Fibroblast of lung (primary cell): Measurements from ENCODE around the gene COL27A1. TPM values are rescaled to one million over a fixed set of nuclear protein-coding genes. Genes with fewer than 3 reads are reported as not detected.

Experiments
- DNase-seq, 2 donors: peaks; one replicate each; pipeline versions ENCODE4 v3.0.0 to v3.0.0-alpha.2; 2010; ENCODE audit warnings: low read depth in 2 of 2
- H2AFZ ChIP-seq: 2 replicates; pipeline ENCODE4 v1.5.1; 2012; ENCODE audit warnings: low read length, control low read depth, inconsistent platforms
- H3K27ac ChIP-seq: 2 replicates; pipeline ENCODE4 v1.5.1; 2011; ENCODE audit warnings: low read length, control low read depth; ENCODE audit not compliant: insufficient read depth
- H3K27me3 ChIP-seq: 2 replicates; pipeline ENCODE4 v1.5.1; 2011; ENCODE audit warnings: mild to moderate bottlenecking, low read length; ENCODE audit not compliant: control insufficient read depth, insufficient read depth
- H3K36me3 ChIP-seq: 2 replicates; pipeline ENCODE4 v1.5.1; 2011; ENCODE audit warnings: low read length; ENCODE audit not compliant: control insufficient read depth, insufficient read depth
- H3K4me1 ChIP-seq: 2 replicates; pipeline ENCODE4 v1.5.1; 2011; ENCODE audit warnings: low read length; ENCODE audit not compliant: control insufficient read depth, insufficient read depth; ENCODE audit errors: extremely low read depth
- H3K4me2 ChIP-seq: 2 replicates; pipeline ENCODE4 v1.5.1; 2011; ENCODE audit warnings: low read length, control low read depth; ENCODE audit not compliant: insufficient read depth; ENCODE audit errors: extremely low read depth
- H3K4me3 ChIP-seq, 4 experiments: fragments of 200-600 bp in 1 of 4; sonication (generic) in 1 of 4; replicated peaks in 1 of 4; 2 replicates each; pipeline ENCODE4 v1.5.1; 2011 to 2016; ENCODE audit warnings: low read length in 4 of 4, low read depth in 3 of 4, mild to moderate bottlenecking in 3 of 4, control low read depth in 2 of 4, inconsistent platforms in 1 of 4, mixed read lengths in 1 of 4; ENCODE audit not compliant: insufficient read depth in 1 of 4; ENCODE audit errors: control extremely low read depth in 1 of 4
- H3K79me2 ChIP-seq: 2 replicates; pipeline ENCODE4 v1.5.1; 2012; ENCODE audit warnings: mild to moderate bottlenecking, low read length, inconsistent platforms; ENCODE audit not compliant: control insufficient read depth, insufficient read depth
- H3K9ac ChIP-seq: 2 replicates; pipeline ENCODE4 v1.5.1; 2011; ENCODE audit warnings: mild to moderate bottlenecking, low read length, control low read depth; ENCODE audit not compliant: insufficient read depth
- H3K9me3 ChIP-seq: 2 replicates; pipeline ENCODE4 v1.5.1; 2012; ENCODE audit warnings: low read depth, low read length; ENCODE audit not compliant: control insufficient read depth, insufficient read depth
- H4K20me1 ChIP-seq: 2 replicates; pipeline ENCODE4 v1.5.1; 2011; ENCODE audit warnings: low read length; ENCODE audit not compliant: control insufficient read depth, insufficient read depth; ENCODE audit errors: extremely low read depth
- CTCF ChIP-seq, 2 donors: IDR thresholded peaks in 1 of 2; conservative IDR thresholded peaks in 1 of 2; 1 replicate in 1 of 2; 2 replicates in 1 of 2; pipeline ENCODE4 v1.5.1; 2011 to 2012; ENCODE audit warnings: low read length in 2 of 2, control low read depth in 1 of 2, inconsistent platforms in 1 of 2, low read depth in 1 of 2, mild to moderate bottlenecking in 1 of 2
- EZH2 ChIP-seq: IDR thresholded peaks from 2 replicates; pipeline ENCODE4 v1.5.1; 2012; ENCODE audit warnings: low read length, control low read depth, mild to moderate bottlenecking; ENCODE audit errors: missing control alignments
- polyA plus RNA-seq, 2 donors: library from polyadenylated mRNA; depleted of rRNA in 1 of 2; stranded (reverse) in 1 of 2; unstranded in 1 of 2; fragments of >200 nt; gene quantifications; 2 replicates each; pipeline ENCODE4 v1.2.1, GENCODE V29; 2011 to 2012; ENCODE audit warnings: missing spikeins in 1 of 2
- total RNA-seq: library from RNA; depleted of rRNA; stranded (reverse); fragments of >200 nt; gene quantifications from 2 replicates; pipeline ENCODE4 v1.2.1, GENCODE V29; 2014

Gene COL27A1
- total and polyA plus RNA-seq, 2 donors (not counting 1 experiment from before 2014, with no cell fraction given): 2.4 to 5.4 TPM

DNA sequence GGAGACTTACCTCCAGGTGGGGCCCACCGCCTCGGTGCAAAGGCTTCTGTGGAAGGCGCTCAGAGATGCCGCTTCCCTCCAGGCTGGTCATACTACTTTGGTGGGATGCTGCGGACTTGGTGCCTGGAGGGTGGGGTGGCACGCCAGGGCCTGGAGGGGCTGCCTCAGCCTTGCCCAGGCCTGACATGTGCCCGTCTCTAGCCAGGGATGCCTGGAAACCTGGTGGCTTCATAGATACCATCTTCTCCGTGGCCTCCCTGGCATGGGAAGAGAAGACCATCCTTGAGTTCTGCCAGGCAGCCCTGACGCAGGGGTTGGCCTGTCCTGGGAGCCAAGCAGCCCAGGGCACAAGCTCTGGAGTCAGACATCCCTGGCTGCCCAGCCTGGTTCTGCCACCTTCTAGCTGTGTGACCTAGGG lies 202.6 kb downstream of the COL27A1 start:
- H3K9ac ChIP-seq: no peak overlapping the region
- H4K20me1 ChIP-seq: no peaks in the 10 kb centered on the region
- H3K79me2 ChIP-seq: no peaks in the 10 kb centered on the region
- no peak overlapping the region for H3K27ac ChIP-seq
- H2AFZ ChIP-seq: no peak overlapping the region
- no peaks in the 10 kb centered on the region for H3K9me3 ChIP-seq
- no peaks in the 10 kb centered on the region for H3K27me3 ChIP-seq
- DNase-seq: no peak
- H3K4me1 ChIP-seq: no peaks in the 10 kb centered on the region
- no peak overlapping the region for H3K4me3 ChIP-seq
- H3K36me3 ChIP-seq: peaks cover 21% of the 10 kb centered on the region
- TF ChIP-seq EZH2: no peak
- no peak for TF ChIP-seq CTCF (conservative IDR thresholded peaks at IDR 0.05 in 1 of 2, IDR thresholded peaks at IDR 0.05 in 1 of 2; ENCODE audit: low read depth in 1 of 2, low read length in 2 of 2)
- no peak overlapping the region for H3K4me2 ChIP-seq

DNA sequence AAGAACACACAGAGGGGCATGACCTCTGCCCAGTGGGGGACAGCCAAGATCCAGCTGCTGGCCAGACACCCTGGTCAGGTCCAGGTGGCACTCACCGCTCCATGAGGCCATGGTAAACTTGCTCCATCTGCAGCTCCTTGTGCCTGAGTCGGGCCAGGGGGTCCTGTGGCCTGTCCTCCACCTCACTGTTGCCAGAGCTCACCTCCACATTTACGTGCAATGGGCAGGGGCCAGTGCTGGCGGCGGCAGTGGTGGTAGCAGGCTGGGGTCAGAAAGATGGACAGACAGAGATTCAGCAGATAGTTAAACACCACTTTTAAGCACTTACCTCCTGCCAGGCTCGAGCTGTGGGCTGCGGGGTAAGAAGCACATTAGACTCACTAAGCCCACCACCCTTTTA lies 204.5 kb downstream of the COL27A1 start:
- no peak overlapping the region for H3K9ac ChIP-seq
- no peak overlapping the region for H3K4me3 ChIP-seq
- no peak for TF ChIP-seq EZH2
- TF ChIP-seq CTCF (conservative IDR thresholded peaks at IDR 0.05 in 1 of 2, IDR thresholded peaks at IDR 0.05 in 1 of 2; ENCODE audit: low read depth in 1 of 2, low read length in 2 of 2): no peak
- H3K79me2 ChIP-seq: no peaks in the 10 kb centered on the region
- no peak overlapping the region for H3K4me2 ChIP-seq
- H3K4me1 ChIP-seq: peaks cover 6% of the 10 kb centered on the region
- H2AFZ ChIP-seq: no peak overlapping the region
- no peak overlapping the region for H3K27ac ChIP-seq
- no peaks in the 10 kb centered on the region for H4K20me1 ChIP-seq
- H3K36me3 ChIP-seq: peaks cover 22% of the 10 kb centered on the region
- no peaks in the 10 kb centered on the region for H3K9me3 ChIP-seq
- H3K27me3 ChIP-seq: no peaks in the 10 kb centered on the region
- DNase-seq: no peak

- DNase-seq: no peak
- H3K9me3 ChIP-seq: no peaks in the 10 kb centered on the region
- H2AFZ ChIP-seq: no peak overlapping the region
- H3K27me3 ChIP-seq: no peaks in the 10 kb centered on the region
- H4K20me1 ChIP-seq: no peaks in the 10 kb centered on the region
- peaks cover 7% of the 10 kb centered on the region for H3K4me1 ChIP-seq
- H3K79me2 ChIP-seq: no peaks in the 10 kb centered on the region
- H3K9ac ChIP-seq: no peak overlapping the region
- no peak overlapping the region for H3K27ac ChIP-seq
- H3K4me3 ChIP-seq: no peak overlapping the region
- TF ChIP-seq CTCF (conservative IDR thresholded peaks at IDR 0.05 in 1 of 2, IDR thresholded peaks at IDR 0.05 in 1 of 2; ENCODE audit: low read depth in 1 of 2, low read length in 2 of 2) (no peak), EZH2 (no peak)
- no peak overlapping the region for H3K4me2 ChIP-seq
- H3K36me3 ChIP-seq: peaks cover 22% of the 10 kb centered on the region
Measured at GRCh38 chr9:114361542-114361941, 206.2 kb downstream of the COL27A1 start.

Other genes with a start within 250 kb of the COL27A1 start
- gene AMBP, start 77.2 kb upstream of the COL27A1 start, total RNA-seq: 0.17 and 0.51 TPM in 2 replicates
- gene AMBP, start 77.2 kb upstream of the COL27A1 start, polyA plus RNA-seq: 0.07 and 0.15 TPM in 2 replicates
- gene KIF12, start 56.2 kb upstream of the COL27A1 start, total RNA-seq: not detected in 2 replicates
- not detected in 2 replicates for gene KIF12, start 56.2 kb upstream of the COL27A1 start, polyA plus RNA-seq
- not detected in 2 replicates for gene ORM1, start 167.6 kb downstream of the COL27A1 start, total RNA-seq
- gene ORM1, start 167.6 kb downstream of the COL27A1 start, polyA plus RNA-seq: not detected in 2 replicates
- not detected in 2 replicates for gene ORM2, start 174.3 kb downstream of the COL27A1 start, total RNA-seq
- not detected in 2 replicates for gene ORM2, start 174.3 kb downstream of the COL27A1 start, polyA plus RNA-seq
- 9.8 and 19.3 TPM in 2 replicates for gene AKNA, start 232.4 kb downstream of the COL27A1 start, total RNA-seq
- 3.7 and 5.6 TPM in 2 replicates for gene AKNA, start 232.4 kb downstream of the COL27A1 start, polyA plus RNA-seq